Measurements from ENCODE around the gene ZBTB7C. TPM values are rescaled to one million over a fixed set of nuclear protein-coding genes. Genes with fewer than 3 reads are reported as not detected.

Gene ZBTB7C
- total RNA-seq, 1 experiment from 2014 or later, result 0.33 TPM

DNA sequence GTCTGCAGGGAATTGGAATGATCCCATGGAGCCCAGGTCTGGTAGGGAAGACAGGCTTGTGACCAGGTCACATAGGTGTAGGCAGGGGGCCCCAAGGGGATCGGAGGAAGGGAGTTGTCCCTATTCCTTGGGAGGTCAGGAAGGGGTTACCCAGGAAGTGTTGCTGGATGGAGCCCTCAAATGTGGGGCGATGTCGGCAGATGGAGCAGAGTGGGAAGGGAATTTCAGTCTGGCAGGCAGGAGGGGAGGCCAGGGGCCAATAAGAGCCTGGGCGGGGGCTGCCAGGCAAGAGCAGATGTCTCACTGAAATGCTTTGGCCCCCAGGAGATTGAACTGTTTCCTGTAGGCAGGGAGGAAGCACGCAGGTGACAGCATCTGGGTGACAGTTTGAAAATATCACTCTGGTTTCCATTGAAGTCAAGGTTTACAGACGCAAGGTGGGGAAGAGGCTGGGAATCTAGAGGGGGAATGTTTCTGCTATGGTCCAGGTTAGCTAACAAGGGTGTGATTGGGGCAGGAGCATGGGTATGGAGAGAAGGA is 397.2 kb downstream of the ZBTB7C start:
- no peaks in the 10 kb centered on the region for H3K9me3 ChIP-seq (ENCODE audit: control insufficient read depth, low read depth, low read length)
- no peak overlapping the region for H2BK5ac ChIP-seq (ENCODE audit: insufficient read length, low read length)
- no peak overlapping the region for H3K9ac ChIP-seq (ENCODE audit: extremely low read depth, insufficient read length, low read length)
- TF ChIP-seq, protein P1, sequence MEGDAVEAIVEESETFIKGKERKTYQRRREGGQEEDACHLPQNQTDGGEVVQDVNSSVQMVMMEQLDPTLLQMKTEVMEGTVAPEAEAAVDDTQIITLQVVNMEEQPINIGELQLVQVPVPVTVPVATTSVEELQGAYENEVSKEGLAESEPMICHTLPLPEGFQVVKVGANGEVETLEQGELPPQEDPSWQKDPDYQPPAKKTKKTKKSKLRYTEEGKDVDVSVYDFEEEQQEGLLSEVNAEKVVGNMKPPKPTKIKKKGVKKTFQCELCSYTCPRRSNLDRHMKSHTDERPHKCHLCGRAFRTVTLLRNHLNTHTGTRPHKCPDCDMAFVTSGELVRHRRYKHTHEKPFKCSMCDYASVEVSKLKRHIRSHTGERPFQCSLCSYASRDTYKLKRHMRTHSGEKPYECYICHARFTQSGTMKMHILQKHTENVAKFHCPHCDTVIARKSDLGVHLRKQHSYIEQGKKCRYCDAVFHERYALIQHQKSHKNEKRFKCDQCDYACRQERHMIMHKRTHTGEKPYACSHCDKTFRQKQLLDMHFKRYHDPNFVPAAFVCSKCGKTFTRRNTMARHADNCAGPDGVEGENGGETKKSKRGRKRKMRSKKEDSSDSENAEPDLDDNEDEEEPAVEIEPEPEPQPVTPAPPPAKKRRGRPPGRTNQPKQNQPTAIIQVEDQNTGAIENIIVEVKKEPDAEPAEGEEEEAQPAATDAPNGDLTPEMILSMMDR (conservative IDR thresholded peaks at IDR 0.05), result no peak
- no peak overlapping the region for H3K18ac ChIP-seq (ENCODE audit: insufficient read length, low read depth, low read length)
- H4K8ac ChIP-seq (replicated peaks; ENCODE audit: insufficient read length, low read depth, low read length), result no peak overlapping the region
- no peak overlapping the region for H4K5ac ChIP-seq (ENCODE audit: insufficient read length, low read depth, low read length)
- Mint-ChIP-seq H3K4me1 (peaks cover 30 to 38% of the 10 kb centered on the region in 2 experiments), H3K9me3 (peaks cover 14 to 16% of the 10 kb centered on the region in 2 experiments), H3K4me3 (no peak overlapping the region), H3K27me3 (ENCODE audit: low read depth) (peaks cover 6% of the 10 kb centered on the region), H3K36me3 (ENCODE audit: insufficient read depth in 1 of 3, low read depth in 3 of 3) (peaks cover 0 to 12% (median 4%) of the 10 kb centered on the region in 3 experiments; a peak in 5 of 7 replicates), H3K27ac (no peak overlapping the region)
- H2AFZ ChIP-seq (ENCODE audit: low read length), result no peak overlapping the region
- H4K91ac ChIP-seq (ENCODE audit: insufficient read length, low read depth, low read length), result no peak overlapping the region
- no peak overlapping the region for H3K56ac ChIP-seq (ENCODE audit: insufficient read length, low read depth, low read length)
- no peak overlapping the region for H3K4ac ChIP-seq (ENCODE audit: low read depth, low read length)
- no peak overlapping the region for H3K14ac ChIP-seq (ENCODE audit: insufficient read depth, low read length)
- no peak overlapping the region for H3K4me2 ChIP-seq (ENCODE audit: insufficient read depth, insufficient read length, low read length)
- H2BK20ac ChIP-seq (ENCODE audit: low read depth, low read length, poor library complexity, severe bottlenecking), result no peak overlapping the region
- no peak overlapping the region for H3K27ac ChIP-seq (ENCODE audit: insufficient read length, low read depth, low read length)
- H3K79me1 ChIP-seq (ENCODE audit: insufficient read depth, low read depth, low read length, poor library complexity, severe bottlenecking), result no peaks in the 10 kb centered on the region
- H3K4me1 ChIP-seq (ENCODE audit: insufficient read depth, low read length), result no peaks in the 10 kb centered on the region
- no peak overlapping the region for H2BK120ac ChIP-seq (ENCODE audit: low read depth, low read length, poor library complexity, severe bottlenecking)
- H3T11ph ChIP-seq (ENCODE audit: low read length), result no peak overlapping the region
- H3K23ac ChIP-seq (ENCODE audit: insufficient read length, low read depth, low read length), result no peak overlapping the region
- no peak overlapping the region for H2BK12ac ChIP-seq (ENCODE audit: insufficient read length, low read depth, low read length)
- H2BK15ac ChIP-seq (ENCODE audit: low read depth, low read length), result no peak overlapping the region
- no CpG with 5 or more reads among the region's 6 CpGs for WGBS (ENCODE audit: extremely low coverage, insufficient read length, low lambda C conversion rate)
- no peaks in the 10 kb centered on the region for H3K79me2 ChIP-seq (ENCODE audit: insufficient read depth, low read length)
- no peak overlapping the region for H2AK5ac ChIP-seq (ENCODE audit: insufficient read length, low read length)
- H3K23me2 ChIP-seq (ENCODE audit: insufficient read length, low read depth, low read length, poor library complexity, severe bottlenecking), result peaks cover 10% of the 10 kb centered on the region
- DNase-seq, result no peak
- H4K20me1 ChIP-seq (ENCODE audit: control insufficient read depth, insufficient read depth, insufficient read length), result no peaks in the 10 kb centered on the region
- H3K27me3 ChIP-seq (ENCODE audit: insufficient read depth, low read length), result no peaks in the 10 kb centered on the region; the same call in 1 of the 2 replicates

All from H9 (cell line).